AML-193 (cell line): ENCODE data around the gene BANF2.
"Not testable (repeated sequence)": the region's sequence is repeated elsewhere in the genome, so short reads cannot be mapped to it uniquely, and the experiment has no call there.

Experiments
- DNase-seq, 2 experiments: peaks; one replicate each; lab custom pipeline; 2025; lab: John Stamatoyannopoulos, UW

BANF2 gene

GRCh38 chr20:17699931-17700351, at the start of gene BANF2:
BANF2 (plus strand) TSS chr20:17699966; CDS start chr20:17725026, 25,060 bp downstream.
- DNase-seq: no peak

GRCh38 chr20:17650301-17651128, 49.3 kb upstream of the BANF2 start:
- DNase-seq: no peak

- DNase-seq: no peak
These were observed 48.5 kb upstream of the BANF2 start for GRCh38 chr20:17651129-17651759.

GRCh38 chr20:17651760-17652388, 47.9 kb upstream of the BANF2 start:
- no peak for DNase-seq

- no peak for DNase-seq
These were observed 47.4 kb upstream of the BANF2 start for GRCh38 chr20:17652411-17652810.

GRCh38 chr20:17653835-17654648, 45.7 kb upstream of the BANF2 start:
- DNase-seq: no peak

- no peak for DNase-seq
These were observed 45.0 kb upstream of the BANF2 start for GRCh38 chr20:17654649-17655285.

- DNase-seq: no peak
These were observed 44.5 kb upstream of the BANF2 start for GRCh38 chr20:17655286-17655651.

GRCh38 chr20:17655865-17656479, 43.8 kb upstream of the BANF2 start:
- no peak for DNase-seq

- DNase-seq: no peak
These were observed 42.5 kb upstream of the BANF2 start for GRCh38 chr20:17657079-17657825.

GRCh38 chr20:17657898-17658647, 41.7 kb upstream of the BANF2 start:
- DNase-seq: no peak

- DNase-seq: no peak
These were observed 41.1 kb upstream of the BANF2 start for GRCh38 chr20:17658648-17658993.

GRCh38 chr20:17659344-17659743, 40.4 kb upstream of the BANF2 start:
- DNase-seq: not testable (repeated sequence)

- DNase-seq: no peak
These were observed 40.0 kb upstream of the BANF2 start for GRCh38 chr20:17659801-17660200.

- no peak for DNase-seq
These were observed 39.1 kb upstream of the BANF2 start for GRCh38 chr20:17660667-17661066.

GRCh38 chr20:17661121-17661744, 38.5 kb upstream of the BANF2 start:
- DNase-seq: no peak

- DNase-seq: no peak
These were observed 37.3 kb upstream of the BANF2 start for GRCh38 chr20:17662333-17663039.

- no peak for DNase-seq
These were observed 36.7 kb upstream of the BANF2 start for GRCh38 chr20:17663040-17663399.

- no peak for DNase-seq
These were observed 36.3 kb upstream of the BANF2 start for GRCh38 chr20:17663486-17663885.
